ENCODE data around the gene SFT2D3.

The SFT2D3 gene

GRCh38 chr2:127721978-127722355 is 20.7 kb downstream of the SFT2D3 start:
- Histone ChIP-seq H3K4me1 (ENCODE audit: control insufficient read depth in 1 of 2, insufficient read depth in 2 of 2, low read length in 2 of 2) (peaks cover 0 to 8% of the 10 kb centered on the region in 2 donors), H3K27me3 (ENCODE audit: low read depth, low read length) (no peaks in the 10 kb centered on the region), H3K9me3 (ENCODE audit: control insufficient read depth in 1 of 2, low read length in 2 of 2) (no peaks in the 10 kb centered on the region), H3K36me3 (ENCODE audit: control insufficient read depth in 1 of 2, insufficient read depth in 2 of 2, low read length in 2 of 2) (peaks cover 42 to 45% of the 10 kb centered on the region in 2 donors), H3K27ac (ENCODE audit: low read length) (no peak overlapping the region), H3K4me3 (ENCODE audit: low read depth in 1 of 2, low read length in 2 of 2) (no peak overlapping the region)

GRCh38 chr2:127722807-127723206 is 21.5 kb downstream of the SFT2D3 start:
- no peak overlapping the region for H3K27ac ChIP-seq (ENCODE audit: low read length)
- H3K4me1 ChIP-seq (ENCODE audit: control insufficient read depth in 1 of 2, insufficient read depth in 2 of 2, low read length in 2 of 2) = peaks cover 0 to 8% of the 10 kb centered on the region in 2 donors
- no peaks in the 10 kb centered on the region for H3K9me3 ChIP-seq (ENCODE audit: control insufficient read depth in 1 of 2, low read length in 2 of 2)
- peaks cover 42 to 43% of the 10 kb centered on the region in 2 donors for H3K36me3 ChIP-seq (ENCODE audit: control insufficient read depth in 1 of 2, insufficient read depth in 2 of 2, low read length in 2 of 2)
- no peak overlapping the region for H3K4me3 ChIP-seq (ENCODE audit: low read depth in 1 of 2, low read length in 2 of 2)
- no peaks in the 10 kb centered on the region for H3K27me3 ChIP-seq (ENCODE audit: low read depth, low read length)

- no peak overlapping the region for H3K27ac ChIP-seq (ENCODE audit: low read length)
- peaks cover 13 to 19% of the 10 kb centered on the region in 2 donors for H3K36me3 ChIP-seq (ENCODE audit: control insufficient read depth in 1 of 2, insufficient read depth in 2 of 2, low read length in 2 of 2)
- H3K27me3 ChIP-seq (ENCODE audit: low read depth, low read length) = no peaks in the 10 kb centered on the region
- H3K9me3 ChIP-seq (ENCODE audit: control insufficient read depth in 1 of 2, low read length in 2 of 2) = no peaks in the 10 kb centered on the region
- H3K4me1 ChIP-seq (ENCODE audit: control insufficient read depth in 1 of 2, insufficient read depth in 2 of 2, low read length in 2 of 2) = peaks cover 0 to 8% of the 10 kb centered on the region in 2 donors
- H3K4me3 ChIP-seq (ENCODE audit: low read depth in 1 of 2, low read length in 2 of 2) = no peak overlapping the region
Observed at GRCh38 chr2:127726158-127726880, 25.0 kb downstream of the SFT2D3 start.

- peaks cover 0 to 9% of the 10 kb centered on the region in 2 donors for H3K4me1 ChIP-seq (ENCODE audit: control insufficient read depth in 1 of 2, insufficient read depth in 2 of 2, low read length in 2 of 2)
- no peaks in the 10 kb centered on the region for H3K9me3 ChIP-seq (ENCODE audit: control insufficient read depth in 1 of 2, low read length in 2 of 2)
- no peaks in the 10 kb centered on the region for H3K36me3 ChIP-seq (ENCODE audit: control insufficient read depth in 1 of 2, insufficient read depth in 2 of 2, low read length in 2 of 2)
- peak overlapping the region in 1 of 2 donors; percentile 32 for H3K4me3 ChIP-seq (ENCODE audit: low read depth in 1 of 2, low read length in 2 of 2)
- H3K27ac ChIP-seq (ENCODE audit: low read length) = no peak overlapping the region
- no peaks in the 10 kb centered on the region for H3K27me3 ChIP-seq (ENCODE audit: low read depth, low read length)
Observed at GRCh38 chr2:127733113-127733815, 32.0 kb downstream of the SFT2D3 start.

GRCh38 chr2:127733816-127734537 is 32.7 kb downstream of the SFT2D3 start:
- H3K4me1 ChIP-seq (ENCODE audit: control insufficient read depth in 1 of 2, insufficient read depth in 2 of 2, low read length in 2 of 2) = peaks cover 0 to 9% of the 10 kb centered on the region in 2 donors
- H3K9me3 ChIP-seq (ENCODE audit: control insufficient read depth in 1 of 2, low read length in 2 of 2) = no peaks in the 10 kb centered on the region
- H3K27me3 ChIP-seq (ENCODE audit: low read depth, low read length) = no peaks in the 10 kb centered on the region
- H3K36me3 ChIP-seq (ENCODE audit: control insufficient read depth in 1 of 2, insufficient read depth in 2 of 2, low read length in 2 of 2) = no peaks in the 10 kb centered on the region
- peak overlapping the region; percentile 12 to 32 for H3K4me3 ChIP-seq (ENCODE audit: low read depth in 1 of 2, low read length in 2 of 2)
- no peak overlapping the region for H3K27ac ChIP-seq (ENCODE audit: low read length)

- Histone ChIP-seq H3K9me3 (ENCODE audit: control insufficient read depth in 1 of 2, low read length in 2 of 2) (no peaks in the 10 kb centered on the region), H3K4me3 (ENCODE audit: low read depth in 1 of 2, low read length in 2 of 2) (no peak overlapping the region), H3K36me3 (ENCODE audit: control insufficient read depth in 1 of 2, insufficient read depth in 2 of 2, low read length in 2 of 2) (no peaks in the 10 kb centered on the region), H3K27me3 (ENCODE audit: low read depth, low read length) (no peaks in the 10 kb centered on the region), H3K27ac (ENCODE audit: low read length) (no peak overlapping the region), H3K4me1 (ENCODE audit: control insufficient read depth in 1 of 2, insufficient read depth in 2 of 2, low read length in 2 of 2) (peaks cover 0 to 9% of the 10 kb centered on the region in 2 donors)
Observed at GRCh38 chr2:127735044-127735443, 33.7 kb downstream of the SFT2D3 start.

- peaks cover 0 to 4% of the 10 kb centered on the region in 2 donors for H3K36me3 ChIP-seq (ENCODE audit: control insufficient read depth in 1 of 2, insufficient read depth in 2 of 2, low read length in 2 of 2)
Observed at GRCh38 chr2:127735537-127736399, 34.5 kb downstream of the SFT2D3 start.

GRCh38 chr2:127737892-127738291 is 36.6 kb downstream of the SFT2D3 start:
- Histone ChIP-seq H3K27ac (ENCODE audit: low read length) (no peak overlapping the region), H3K9me3 (ENCODE audit: control insufficient read depth in 1 of 2, low read length in 2 of 2) (no peaks in the 10 kb centered on the region), H3K4me3 (ENCODE audit: low read depth in 1 of 2, low read length in 2 of 2) (no peak overlapping the region), H3K4me1 (ENCODE audit: control insufficient read depth in 1 of 2, insufficient read depth in 2 of 2, low read length in 2 of 2) (peaks cover 0 to 9% of the 10 kb centered on the region in 2 donors), H3K27me3 (ENCODE audit: low read depth, low read length) (no peaks in the 10 kb centered on the region), H3K36me3 (ENCODE audit: control insufficient read depth in 1 of 2, insufficient read depth in 2 of 2, low read length in 2 of 2) (peaks cover 4 to 6% of the 10 kb centered on the region in 2 donors)

More at GRCh38 chr2:127735537-127736399, 34.5 kb downstream of the SFT2D3 start:
- Histone ChIP-seq H3K27me3 (ENCODE audit: low read depth, low read length) (no peaks in the 10 kb centered on the region), H3K4me1 (ENCODE audit: control insufficient read depth in 1 of 2, insufficient read depth in 2 of 2, low read length in 2 of 2) (peaks cover 0 to 9% of the 10 kb centered on the region in 2 donors), H3K4me3 (ENCODE audit: low read depth in 1 of 2, low read length in 2 of 2) (no peak overlapping the region), H3K9me3 (ENCODE audit: control insufficient read depth in 1 of 2, low read length in 2 of 2) (no peaks in the 10 kb centered on the region), H3K27ac (ENCODE audit: low read length) (no peak overlapping the region)

- Histone ChIP-seq H3K4me1 (ENCODE audit: control insufficient read depth in 1 of 2, insufficient read depth in 2 of 2, low read length in 2 of 2) (peaks cover 0 to 2% of the 10 kb centered on the region in 2 donors), H3K27me3 (ENCODE audit: low read depth, low read length) (no peaks in the 10 kb centered on the region), H3K27ac (ENCODE audit: low read length) (no peak overlapping the region), H3K4me3 (ENCODE audit: low read depth in 1 of 2, low read length in 2 of 2) (no peak overlapping the region), H3K9me3 (ENCODE audit: control insufficient read depth in 1 of 2, low read length in 2 of 2) (no peaks in the 10 kb centered on the region), H3K36me3 (ENCODE audit: control insufficient read depth in 1 of 2, insufficient read depth in 2 of 2, low read length in 2 of 2) (peaks cover 12 to 13% of the 10 kb centered on the region in 2 donors)
Observed at GRCh38 chr2:127739800-127740199, 38.5 kb downstream of the SFT2D3 start.

GRCh38 chr2:127740665-127741288 is 39.5 kb downstream of the SFT2D3 start:
- Histone ChIP-seq H3K4me1 (ENCODE audit: control insufficient read depth in 1 of 2, insufficient read depth in 2 of 2, low read length in 2 of 2) (no peaks in the 10 kb centered on the region), H3K36me3 (ENCODE audit: control insufficient read depth in 1 of 2, insufficient read depth in 2 of 2, low read length in 2 of 2) (peaks cover 15 to 18% of the 10 kb centered on the region in 2 donors), H3K27ac (ENCODE audit: low read length) (no peak overlapping the region), H3K27me3 (ENCODE audit: low read depth, low read length) (no peaks in the 10 kb centered on the region), H3K4me3 (ENCODE audit: low read depth in 1 of 2, low read length in 2 of 2) (no peak overlapping the region), H3K9me3 (ENCODE audit: control insufficient read depth in 1 of 2, low read length in 2 of 2) (no peaks in the 10 kb centered on the region)
